ENCODE data around the gene CHGA.

Gene CHGA

GRCh38 chr14:92962831-92963095 is 39.8 kb downstream of the CHGA start:
- DNase-seq = no peak

- DNase-seq = no peak
Observed at GRCh38 chr14:92963301-92964123, 40.6 kb downstream of the CHGA start.

DNA sequence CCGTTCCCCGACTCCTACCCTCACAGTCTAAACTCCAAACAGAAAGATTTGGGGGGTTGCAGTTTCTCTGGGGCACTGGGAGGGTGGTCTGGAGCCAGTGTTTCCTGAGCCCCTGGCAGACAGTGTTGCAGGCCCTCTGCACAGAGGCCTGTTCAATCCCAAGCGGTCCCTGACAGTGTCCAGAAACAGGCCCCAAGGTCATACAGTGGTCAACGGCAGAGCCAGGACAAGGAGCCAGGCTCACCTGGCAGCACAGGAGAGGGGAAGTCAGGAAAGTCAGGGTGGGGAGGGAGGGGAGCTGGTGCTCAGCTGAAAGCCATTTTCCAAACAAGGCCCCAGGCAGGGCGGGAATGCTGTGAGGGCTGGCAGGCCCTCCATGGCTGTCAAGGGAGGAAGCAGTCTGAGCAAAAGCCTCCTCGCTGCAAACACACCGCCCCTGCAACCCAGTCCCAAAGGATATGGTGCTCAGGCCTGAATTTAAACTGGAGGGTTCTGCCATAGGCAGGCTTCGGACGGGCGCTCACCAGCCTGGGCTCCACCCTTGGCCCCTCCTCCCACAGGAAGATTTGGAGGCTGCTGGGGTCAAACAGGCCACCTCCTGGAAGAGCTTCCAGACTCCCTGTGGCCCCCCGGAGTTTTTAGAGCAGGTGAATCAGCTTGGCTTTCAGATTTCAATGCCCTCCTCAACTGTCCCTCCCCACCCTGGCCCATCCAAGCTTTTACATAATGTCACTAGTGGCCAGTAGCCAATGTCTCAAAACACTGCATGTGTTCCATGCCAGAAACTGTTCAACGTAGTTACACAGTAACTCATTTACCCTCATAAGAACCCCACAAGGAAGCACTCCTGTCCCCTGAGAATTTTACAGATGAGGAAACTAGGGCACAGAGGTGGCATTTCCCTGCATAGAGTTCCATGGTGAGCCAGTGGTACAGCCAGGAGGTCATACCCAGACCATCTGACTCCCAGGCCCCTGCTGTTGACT is 41.5 kb downstream of the CHGA start:
- no peak for DNase-seq

- DNase-seq = no peak
Observed at GRCh38 chr14:92965281-92965680, 42.3 kb downstream of the CHGA start.

DNA sequence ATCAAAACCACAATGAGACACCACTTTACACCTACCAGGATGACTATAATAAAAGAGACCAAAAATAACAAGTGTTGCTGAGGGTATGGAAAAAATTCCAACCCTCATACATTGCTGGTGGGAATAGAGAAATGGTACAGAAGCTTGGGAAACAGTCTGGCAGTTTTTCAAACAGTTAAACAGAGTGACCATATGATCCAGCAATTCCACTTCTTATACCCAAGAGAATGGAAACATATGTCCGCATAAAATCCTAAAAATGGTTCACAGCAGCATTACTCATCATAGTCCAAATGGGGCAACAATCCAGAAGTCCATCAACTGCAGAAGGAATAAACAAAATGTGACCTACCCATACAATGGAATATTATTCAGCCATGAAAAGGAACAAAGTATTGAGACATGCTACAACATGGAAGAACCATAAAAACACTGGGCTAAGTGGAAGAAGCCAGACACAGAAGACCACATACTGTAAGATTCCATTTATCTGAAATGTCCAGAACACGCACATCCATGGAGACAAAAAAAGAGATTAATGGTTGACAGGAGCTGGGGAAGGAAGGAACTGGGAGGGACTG is 44.5 kb downstream of the CHGA start:
- DNase-seq = no peak

GRCh38 chr14:92968291-92969020 is 45.5 kb downstream of the CHGA start:
- no peak for DNase-seq

DNA sequence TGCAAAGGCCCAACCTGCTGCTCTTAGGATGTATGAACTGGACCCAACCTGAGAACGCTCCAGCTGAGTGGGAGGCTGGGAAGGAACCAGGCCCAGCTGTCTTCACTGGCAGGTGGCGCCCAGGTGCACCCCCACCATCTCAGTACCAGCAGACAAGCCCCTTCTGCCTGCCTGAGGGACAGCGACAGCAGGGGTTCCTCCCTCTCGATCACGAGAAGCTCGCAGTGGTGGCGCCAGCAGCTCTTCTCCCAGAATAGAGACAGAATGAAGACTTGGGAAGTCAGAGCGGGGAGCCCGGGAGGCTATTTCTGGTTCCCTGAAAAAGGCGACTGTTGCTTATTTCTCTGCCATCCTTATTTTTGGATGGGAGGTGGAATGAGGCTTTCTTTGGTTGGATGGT is 46.5 kb downstream of the CHGA start:
- no peak for DNase-seq

DNA sequence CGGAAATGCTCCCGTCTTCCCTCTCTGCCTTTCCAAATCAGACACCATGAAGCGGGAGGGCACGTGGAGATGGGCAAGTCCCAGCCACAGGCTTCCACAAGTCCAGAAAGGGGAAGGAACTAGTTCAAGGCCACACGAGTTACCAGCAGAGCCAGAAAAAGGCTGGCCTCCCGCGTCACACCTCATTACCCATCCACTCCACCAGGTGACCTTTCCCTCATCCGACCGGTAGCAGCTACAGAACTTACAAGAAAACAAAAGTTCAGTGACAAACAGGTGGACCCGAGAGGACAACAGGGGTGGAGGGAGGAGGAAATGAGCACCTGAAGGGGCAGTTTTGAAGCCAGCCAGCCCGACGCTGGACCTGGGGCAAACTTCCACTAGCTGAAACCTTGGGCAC is 46.9 kb downstream of the CHGA start:
- no peak for DNase-seq

GRCh38 chr14:92970271-92970670 is 47.3 kb downstream of the CHGA start:
- DNase-seq = no peak

DNA sequence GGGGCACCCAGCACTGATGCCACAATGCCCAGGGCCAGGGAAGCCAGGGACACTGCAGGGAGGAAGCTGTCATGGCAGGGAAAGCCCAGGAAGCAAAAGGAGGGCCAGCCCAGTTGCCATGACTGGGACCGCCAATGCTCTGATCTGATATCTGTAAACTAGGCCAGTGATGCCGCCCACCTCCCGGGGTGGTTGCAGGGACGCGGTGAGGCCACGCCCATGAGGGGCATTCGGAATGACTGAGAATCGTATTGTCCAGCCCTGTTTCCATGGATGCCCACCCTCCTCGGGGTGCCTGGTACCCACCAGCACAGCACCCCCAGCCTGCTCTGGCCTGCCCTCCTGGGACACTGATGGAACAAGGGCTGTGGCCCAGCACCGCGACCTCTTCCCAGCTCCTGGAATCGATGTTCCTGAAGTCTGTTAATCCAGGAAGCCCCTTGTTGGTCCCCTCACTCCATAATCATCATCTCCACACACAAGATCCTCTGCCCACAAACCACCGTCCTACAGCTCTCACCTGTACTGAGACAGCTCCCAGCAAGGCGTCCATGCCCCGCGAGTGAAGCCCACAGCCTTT is 48.7 kb downstream of the CHGA start:
- DNase-seq = no peak

GRCh38 chr14:92973261-92973797 is 50.4 kb downstream of the CHGA start:
- peak; percentile 44 for DNase-seq

GRCh38 chr14:92973798-92974372 is 50.9 kb downstream of the CHGA start:
- DNase-seq = no peak

- no peak for DNase-seq
Observed at GRCh38 chr14:92974541-92975345, 51.8 kb downstream of the CHGA start.

DNA sequence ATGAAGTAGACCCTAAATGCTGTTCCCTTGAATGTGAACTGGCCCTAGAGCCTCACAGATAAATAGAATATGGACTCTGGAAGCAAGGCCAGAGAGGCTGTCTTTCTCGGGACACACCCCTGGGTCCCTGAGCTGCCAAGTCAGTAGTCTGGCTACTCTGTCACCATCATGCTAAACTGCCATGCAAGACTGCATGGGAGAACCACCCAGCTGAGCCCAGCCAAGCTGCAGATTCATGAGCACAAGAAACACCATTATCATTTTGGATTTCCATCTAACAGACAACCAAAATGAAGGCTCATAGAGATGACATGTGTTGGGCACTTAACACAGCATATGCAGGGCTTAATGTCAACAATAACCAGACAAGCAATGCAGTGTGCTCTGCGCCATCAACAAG is 53.3 kb downstream of the CHGA start:
- DNase-seq = no peak

GRCh38 chr14:92978229-92979021 is 55.5 kb downstream of the CHGA start:
- no peak for DNase-seq

- DNase-seq = no peak
Observed at GRCh38 chr14:92980866-92981265, 57.9 kb downstream of the CHGA start.

DNA sequence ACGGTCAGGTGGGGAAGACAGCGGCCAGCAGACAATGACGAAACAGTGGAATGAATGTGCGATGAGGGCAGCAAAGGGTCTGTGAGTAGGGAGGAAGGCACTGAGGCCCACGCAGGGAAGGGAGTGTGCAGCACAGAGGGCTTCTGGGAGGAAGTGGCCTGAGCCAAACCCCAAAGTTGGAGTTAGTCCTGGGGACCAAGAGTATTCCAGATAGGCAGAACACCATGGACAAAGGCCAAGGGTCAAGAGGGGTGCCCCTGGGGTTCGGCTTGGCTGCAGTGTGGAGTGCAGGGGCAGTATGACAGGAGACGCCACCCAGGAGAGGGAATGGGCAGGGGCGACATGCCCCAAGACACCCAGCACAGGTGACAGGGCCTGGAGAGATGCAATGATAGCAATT is 58.8 kb downstream of the CHGA start:
- no peak for DNase-seq

DNA sequence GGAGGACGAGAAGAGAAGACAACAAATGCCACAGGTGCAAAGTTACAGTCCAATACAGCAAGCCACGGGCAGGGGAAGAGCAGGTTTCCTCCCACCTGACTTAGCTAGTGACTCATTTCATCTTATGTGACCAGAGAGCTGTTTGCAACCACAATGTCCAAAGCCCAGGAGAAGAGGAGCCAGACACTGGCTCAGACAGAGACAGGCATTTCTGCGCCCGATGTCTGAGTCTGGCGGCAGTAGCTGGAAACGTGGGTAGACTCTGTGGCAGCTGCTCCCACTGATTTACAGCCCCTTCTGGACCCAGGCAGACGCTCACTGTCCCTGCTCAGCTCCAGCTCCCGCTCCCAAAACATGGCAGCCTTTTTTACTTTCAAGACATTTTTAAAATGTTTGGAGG is 60.0 kb downstream of the CHGA start:
- DNase-seq = no peak

DNA sequence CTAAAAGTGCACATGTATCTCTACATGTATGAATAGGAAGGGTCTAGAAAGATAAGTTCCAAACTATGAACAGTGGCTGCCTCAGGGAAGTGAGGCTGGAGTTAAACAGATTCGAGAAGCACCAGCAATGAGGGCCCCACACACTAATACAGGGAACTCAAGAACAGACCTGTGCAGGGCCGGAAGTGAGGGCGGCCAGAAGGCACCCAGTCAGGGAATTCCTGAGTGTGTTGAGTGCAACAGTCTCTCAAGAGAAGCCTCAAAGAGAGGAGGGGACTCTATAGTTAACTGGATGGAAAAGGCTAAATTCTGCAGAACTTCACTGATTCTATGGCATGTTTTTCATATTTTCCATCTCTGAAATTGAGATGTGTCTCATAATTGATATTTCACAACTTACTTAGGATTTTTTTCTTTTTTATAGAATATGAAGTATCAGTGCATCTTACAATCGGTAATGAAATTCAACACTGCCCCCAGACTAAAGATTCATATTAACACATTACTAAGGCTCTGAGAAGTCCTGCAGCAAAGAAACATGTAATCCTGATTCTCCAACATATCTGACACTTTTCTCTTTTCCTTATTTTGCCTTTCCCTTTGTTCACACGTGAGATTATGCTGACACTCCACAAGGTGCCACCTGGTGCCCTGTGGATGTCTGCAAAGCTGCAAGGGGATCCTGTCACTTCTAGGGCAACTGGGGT is 61.3 kb downstream of the CHGA start:
- DNase-seq = no peak
